ENCODE measurements around the gene OR6C76. TPM values are rescaled to one million over a fixed set of nuclear protein-coding genes. Genes with fewer than 3 reads are reported as not detected.
"Not testable (repeated sequence)": the region's sequence is repeated elsewhere in the genome, so short reads cannot be mapped to it uniquely, and the experiment has no call there.

The OR6C76 gene
- total RNA-seq, 2 experiments from 2014 or later = not detected

- Mint-ChIP-seq H3K27me3 (peaks cover 8% of the 10 kb centered on the region), H3K36me3 (ENCODE audit: low read depth) (no peaks in the 10 kb centered on the region), H3K27ac (no peak overlapping the region), H3K9me3 (no peaks in the 10 kb centered on the region), H3K4me3 (no peak overlapping the region), H3K4me1 (no peaks in the 10 kb centered on the region)
- DNase-seq = no peak
- CTCF ChIA-PET = no interaction called here
- POLR2A ChIA-PET = no interaction called here
These were observed 2.5 kb downstream of the OR6C76 start for GRCh38 chr12:55428331-55429243.

DNA sequence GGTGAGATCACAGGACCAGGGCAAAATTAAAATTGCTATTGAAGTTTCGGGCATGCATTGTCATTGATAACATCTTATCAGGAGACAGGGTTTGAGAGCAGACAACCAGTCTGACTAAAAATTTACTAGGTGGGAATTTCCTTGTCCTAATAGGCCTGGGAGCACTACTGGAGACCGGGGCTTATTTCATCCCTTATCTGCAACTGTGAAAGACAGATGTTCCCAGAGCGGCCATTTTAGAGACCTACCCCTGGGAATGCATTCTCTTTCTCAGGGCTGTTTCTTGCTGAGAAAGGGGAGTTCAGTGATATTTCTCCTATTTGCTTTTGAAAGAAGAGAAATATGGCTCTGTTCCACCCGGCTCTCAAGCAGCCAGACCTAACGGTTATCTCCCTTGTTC, 15.2 kb downstream of the OR6C76 start:
- H3K36me3 Mint-ChIP-seq (ENCODE audit: low read depth); H3K27me3 Mint-ChIP-seq; H3K4me1 Mint-ChIP-seq; CTCF ChIA-PET; DNase-seq; POLR2A ChIA-PET; H3K9me3 Mint-ChIP-seq; H3K4me3 Mint-ChIP-seq; H3K27ac Mint-ChIP-seq: not testable (repeated sequence)

DNA sequence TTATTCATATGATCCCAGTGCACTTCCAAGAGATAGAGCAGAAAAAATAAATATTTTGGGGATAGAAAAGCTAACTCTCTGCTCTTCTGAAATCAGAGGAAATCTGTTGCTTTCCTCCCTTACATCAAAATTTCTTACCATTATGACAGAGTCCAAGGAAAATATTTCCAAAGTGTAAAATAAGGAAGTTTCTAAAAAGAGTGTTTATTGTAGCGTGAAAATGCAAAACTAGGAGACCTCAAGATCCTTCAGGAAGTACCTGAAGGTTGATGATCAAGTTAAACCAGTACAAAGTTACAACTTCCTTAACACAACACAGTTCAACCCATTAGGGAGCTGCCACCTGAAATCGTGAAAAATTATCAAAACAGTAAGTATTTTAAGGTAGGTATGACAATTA, 17.7 kb downstream of the OR6C76 start, which contains the start of gene OR6C2:
Gene OR6C2 (plus strand): TSS at position 301 of the 400 bp plus-strand sequence. CDS start 8,138 bp downstream, outside the sequence.
- peaks cover 8% of the 10 kb centered on the region for H3K27me3 Mint-ChIP-seq
- H3K4me3 Mint-ChIP-seq = no peak within 1 kb of the TSS
- H3K4me1 Mint-ChIP-seq = no peaks in the 10 kb centered on the region
- H3K36me3 Mint-ChIP-seq (ENCODE audit: low read depth) = no peaks in the 10 kb centered on the region
- H3K27ac Mint-ChIP-seq = no peak within 1 kb of the TSS
- no peaks in the 10 kb centered on the region for H3K9me3 Mint-ChIP-seq
- ChIA-PET POLR2A (no interaction called here), CTCF (no interaction called here)
- no peak for DNase-seq

DNA sequence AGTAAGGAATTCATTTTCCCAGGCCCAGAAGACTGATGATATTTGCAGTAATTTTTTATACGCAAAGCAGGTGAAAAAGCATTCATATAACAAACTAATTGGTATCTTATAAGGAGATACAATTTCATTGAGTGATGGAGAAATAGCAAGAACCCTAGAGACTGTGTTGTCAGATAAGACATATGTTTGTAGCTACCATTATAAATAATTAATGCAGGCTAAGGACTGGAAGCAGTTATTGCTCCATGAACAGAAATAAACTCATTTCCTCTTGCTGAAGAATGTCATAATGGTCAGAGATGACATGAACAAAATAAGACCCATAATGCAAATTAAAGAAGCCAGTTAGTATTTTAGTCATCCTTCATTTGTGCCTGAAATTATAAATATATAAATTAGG, 19.3 kb downstream of the OR6C76 start:
- ChIA-PET POLR2A (no interaction called here), CTCF (no interaction called here)
- DNase-seq = no peak
- Mint-ChIP-seq H3K4me3 (no peak overlapping the region), H3K27ac (no peak overlapping the region), H3K27me3 (peaks cover 5% of the 10 kb centered on the region), H3K9me3 (no peaks in the 10 kb centered on the region), H3K4me1 (no peaks in the 10 kb centered on the region), H3K36me3 (ENCODE audit: low read depth) (no peaks in the 10 kb centered on the region)

DNA sequence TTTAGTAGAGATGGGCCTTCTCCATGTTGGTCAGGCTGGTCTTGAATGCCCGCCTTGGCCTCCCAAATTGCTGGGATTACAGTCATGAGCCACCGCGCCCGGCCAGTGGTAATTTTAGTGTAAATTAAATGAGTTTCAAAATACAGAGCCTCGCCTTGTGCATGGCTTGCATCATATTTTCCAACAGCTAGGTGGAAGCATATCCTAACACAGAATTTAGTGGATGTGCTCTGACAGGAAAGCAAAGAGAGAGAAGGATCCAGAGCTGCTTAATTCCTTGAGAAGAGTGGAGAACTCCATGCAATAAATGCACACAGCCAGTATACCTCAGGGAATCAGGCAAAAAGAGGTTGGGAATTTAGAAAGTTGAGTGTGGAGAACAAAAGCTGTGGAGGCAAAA, 20.3 kb downstream of the OR6C76 start:
- peaks cover 6% of the 10 kb centered on the region for H3K27me3 Mint-ChIP-seq
- no peak for DNase-seq
- H3K4me3 Mint-ChIP-seq = no peak overlapping the region
- no peak overlapping the region for H3K27ac Mint-ChIP-seq
- H3K36me3 Mint-ChIP-seq (ENCODE audit: low read depth) = no peaks in the 10 kb centered on the region
- ChIA-PET CTCF (interaction anchor here (0.6 kb wide), 1 partner anchor 269 kb away, joined by 3 read pairs; no protein-coding TSS in a partner anchor), POLR2A (no interaction called here)
- H3K9me3 Mint-ChIP-seq = no peaks in the 10 kb centered on the region
- H3K4me1 Mint-ChIP-seq = no peaks in the 10 kb centered on the region

GRCh38 chr12:55448825-55449224, 22.8 kb downstream of the OR6C76 start:
- ChIA-PET CTCF (no interaction called here), POLR2A (no interaction called here)
- no peaks in the 10 kb centered on the region for H3K9me3 Mint-ChIP-seq
- H3K4me3 Mint-ChIP-seq = no peak overlapping the region
- no peaks in the 10 kb centered on the region for H3K36me3 Mint-ChIP-seq (ENCODE audit: low read depth)
- H3K27me3 Mint-ChIP-seq = peaks cover 6% of the 10 kb centered on the region
- H3K27ac Mint-ChIP-seq = no peak overlapping the region
- DNase-seq = no peak
- H3K4me1 Mint-ChIP-seq = no peaks in the 10 kb centered on the region

DNA sequence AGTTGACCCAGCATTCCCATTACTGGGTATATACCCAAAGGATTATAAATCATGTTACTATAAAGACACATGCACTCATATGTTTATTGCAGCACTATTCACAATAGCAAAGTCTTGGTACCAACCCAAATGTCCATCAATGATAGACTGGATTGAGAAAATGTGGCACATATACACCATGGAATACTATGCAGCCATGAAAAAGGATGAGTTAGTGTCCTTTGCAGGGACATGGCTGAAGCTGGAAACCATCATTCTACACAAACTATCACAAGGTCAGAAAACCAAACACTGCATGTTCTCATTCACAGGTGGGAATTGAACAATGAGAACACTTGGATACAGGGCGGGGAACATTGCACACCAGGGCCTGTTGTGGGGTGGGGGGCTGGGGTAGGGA, 38.9 kb downstream of the OR6C76 start:
- H3K27me3 Mint-ChIP-seq = peaks cover 20% of the 10 kb centered on the region
- H3K27ac Mint-ChIP-seq; DNase-seq; POLR2A ChIA-PET; H3K36me3 Mint-ChIP-seq (ENCODE audit: low read depth); H3K9me3 Mint-ChIP-seq; H3K4me3 Mint-ChIP-seq; H3K4me1 Mint-ChIP-seq; CTCF ChIA-PET: not testable (repeated sequence)

GRCh38 chr12:55467836-55468235, 41.8 kb downstream of the OR6C76 start:
- ChIA-PET POLR2A (no interaction called here), CTCF (no interaction called here)
- Mint-ChIP-seq H3K27ac (no peak overlapping the region), H3K4me1 (no peaks in the 10 kb centered on the region), H3K36me3 (ENCODE audit: low read depth) (no peaks in the 10 kb centered on the region), H3K4me3 (no peak overlapping the region), H3K9me3 (no peaks in the 10 kb centered on the region), H3K27me3 (peaks cover 18% of the 10 kb centered on the region)
- no peak for DNase-seq

DNA sequence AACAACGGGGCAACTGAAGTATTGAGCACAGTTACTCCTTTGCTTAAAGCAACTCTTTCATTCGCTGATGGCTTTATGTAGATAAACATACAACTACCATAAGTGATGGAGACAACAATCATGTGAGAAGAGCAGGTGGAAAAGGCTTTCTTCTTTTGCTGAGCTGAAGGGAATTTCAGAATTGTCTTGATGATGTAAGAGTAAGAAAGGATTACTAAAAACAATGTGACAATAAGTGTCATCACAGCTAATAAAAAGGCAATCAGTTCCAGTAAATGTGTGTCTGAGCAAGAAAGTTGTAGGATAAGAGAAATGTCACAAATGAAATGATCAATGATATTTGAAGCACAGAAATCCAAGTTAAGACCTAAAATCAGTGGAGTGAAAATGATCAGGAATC, 43.2 kb downstream of the OR6C76 start:
- CTCF ChIA-PET = no interaction called here
- POLR2A ChIA-PET = no interaction called here
- Mint-ChIP-seq H3K36me3 (ENCODE audit: low read depth) (no peaks in the 10 kb centered on the region), H3K4me1 (no peaks in the 10 kb centered on the region), H3K27ac (no peak overlapping the region), H3K27me3 (peaks cover 13% of the 10 kb centered on the region), H3K4me3 (no peak overlapping the region), H3K9me3 (no peaks in the 10 kb centered on the region)
- DNase-seq = no peak

- Mint-ChIP-seq H3K36me3 (ENCODE audit: low read depth) (no peaks in the 10 kb centered on the region), H3K27ac (no peak within 1 kb of the TSS), H3K4me1 (no peaks in the 10 kb centered on the region), H3K4me3 (no peak within 1 kb of the TSS), H3K27me3 (peaks cover 13% of the 10 kb centered on the region), H3K9me3 (no peaks in the 10 kb centered on the region)
- ChIA-PET POLR2A (no interaction called here), CTCF (no interaction called here)
- DNase-seq = no peak
These were observed 44.2 kb downstream of the OR6C76 start, which contains the start of gene OR6C70 for GRCh38 chr12:55470088-55470829. OR6C70 (minus strand) TSS chr12:55470138; CDS start chr12:55470138, 0 bp downstream.

- no peaks in the 10 kb centered on the region for H3K36me3 Mint-ChIP-seq (ENCODE audit: low read depth)
- ChIA-PET POLR2A (no interaction called here), CTCF (no interaction called here)
- H3K4me1 Mint-ChIP-seq = no peaks in the 10 kb centered on the region
- no peaks in the 10 kb centered on the region for H3K9me3 Mint-ChIP-seq
- no peak for DNase-seq
- peaks cover 14% of the 10 kb centered on the region for H3K27me3 Mint-ChIP-seq
- no peak overlapping the region for H3K27ac Mint-ChIP-seq
- no peak overlapping the region for H3K4me3 Mint-ChIP-seq
These were observed 46.2 kb downstream of the OR6C76 start for GRCh38 chr12:55472264-55472663.
